ENCODE results near the gene RASGRF2. TPM values are rescaled to one million over a fixed set of nuclear protein-coding genes. Genes with fewer than 3 reads are reported as not detected.

The RASGRF2 gene
- polyA plus RNA-seq, 2 of the 4 experiments (the other 2 are of a cell fraction): 1.4 to 2.1 TPM

GRCh38 chr5:80926536-80926935 is 33.6 kb upstream of the RASGRF2 start:
- Histone ChIP-seq H3K27ac (no peak overlapping the region), H3K9me3 (no peaks in the 10 kb centered on the region), H3K4me1 (no peaks in the 10 kb centered on the region), H3K4me3 (no peak overlapping the region), H3K4me2 (no peak overlapping the region)
- no peak for ATAC-seq
- DNase-seq (ENCODE audit: low read depth in 1 of 2, low spot score in 1 of 2): no peak
- no peak for TF ChIP-seq FOSB (CRISPR knock-in tag; IDR thresholded peaks at IDR 0.05)
- TF ChIP-seq EP300 (IDR thresholded peaks at IDR 0.05): no peak
- no peak for TF ChIP-seq POLR2A (IDR thresholded peaks at IDR 0.05; ENCODE audit: low read length)
- TF ChIP-seq TFCP2L1 (CRISPR knock-in tag; IDR thresholded peaks at IDR 0.05): no peak
- no peak for TF ChIP-seq FOXS1 (CRISPR knock-in tag; IDR thresholded peaks at IDR 0.05)
- TF ChIP-seq FOSL2 (IDR thresholded peaks at IDR 0.05): no peak
- TF ChIP-seq FOSL2 (CRISPR knock-in tag; IDR thresholded peaks at IDR 0.05): no peak
- TF ChIP-seq USF2 (IDR thresholded peaks at IDR 0.05): no peak
- TF ChIP-seq HES2 (IDR thresholded peaks at IDR 0.05): no peak
- no peak for TF ChIP-seq RFX5 (IDR thresholded peaks at IDR 0.05)
- TF ChIP-seq, protein P1, sequence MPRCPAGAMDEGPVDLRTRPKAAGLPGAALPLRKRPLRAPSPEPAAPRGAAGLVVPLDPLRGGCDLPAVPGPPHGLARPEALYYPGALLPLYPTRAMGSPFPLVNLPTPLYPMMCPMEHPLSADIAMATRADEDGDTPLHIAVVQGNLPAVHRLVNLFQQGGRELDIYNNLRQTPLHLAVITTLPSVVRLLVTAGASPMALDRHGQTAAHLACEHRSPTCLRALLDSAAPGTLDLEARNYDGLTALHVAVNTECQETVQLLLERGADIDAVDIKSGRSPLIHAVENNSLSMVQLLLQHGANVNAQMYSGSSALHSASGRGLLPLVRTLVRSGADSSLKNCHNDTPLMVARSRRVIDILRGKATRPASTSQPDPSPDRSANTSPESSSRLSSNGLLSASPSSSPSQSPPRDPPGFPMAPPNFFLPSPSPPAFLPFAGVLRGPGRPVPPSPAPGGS (IDR thresholded peaks at IDR 0.05): no peak
- no peak for TF ChIP-seq NR3C1 (IDR thresholded peaks at IDR 0.05)
- TF ChIP-seq NFE2L2 (conservative IDR thresholded peaks at IDR 0.05; ENCODE audit: low read length): no peak
- no peak for TF ChIP-seq EHMT2 (IDR thresholded peaks at IDR 0.05; ENCODE audit: low read depth)
- no peak for TF ChIP-seq HOXA7 (CRISPR knock-in tag; IDR thresholded peaks at IDR 0.05)
- no peak for TF ChIP-seq HDAC2 (IDR thresholded peaks at IDR 0.05)
- TF ChIP-seq HOXB13 (CRISPR knock-in tag; IDR thresholded peaks at IDR 0.05; ENCODE audit: low read depth): no peak
- TF ChIP-seq CEBPB (IDR thresholded peaks at IDR 0.05): no peak
- no peak for TF ChIP-seq MAZ (IDR thresholded peaks at IDR 0.05; ENCODE audit: borderline replicate concordance, low read depth, low read length)
- no peak for FAIRE-seq
- CTCF ChIA-PET: interaction anchor here (0.6 to 1.6 kb wide), 2 partner anchors 181 to 499 kb away, joined by 3 to 4 read pairs; no protein-coding TSS in a partner anchor
- 7% methylated on average over 1 of the region's 1 CpG for WGBS (ENCODE audit: missing lambda C conversion rate)
- POLR2A ChIA-PET: no interaction called here

DNA sequence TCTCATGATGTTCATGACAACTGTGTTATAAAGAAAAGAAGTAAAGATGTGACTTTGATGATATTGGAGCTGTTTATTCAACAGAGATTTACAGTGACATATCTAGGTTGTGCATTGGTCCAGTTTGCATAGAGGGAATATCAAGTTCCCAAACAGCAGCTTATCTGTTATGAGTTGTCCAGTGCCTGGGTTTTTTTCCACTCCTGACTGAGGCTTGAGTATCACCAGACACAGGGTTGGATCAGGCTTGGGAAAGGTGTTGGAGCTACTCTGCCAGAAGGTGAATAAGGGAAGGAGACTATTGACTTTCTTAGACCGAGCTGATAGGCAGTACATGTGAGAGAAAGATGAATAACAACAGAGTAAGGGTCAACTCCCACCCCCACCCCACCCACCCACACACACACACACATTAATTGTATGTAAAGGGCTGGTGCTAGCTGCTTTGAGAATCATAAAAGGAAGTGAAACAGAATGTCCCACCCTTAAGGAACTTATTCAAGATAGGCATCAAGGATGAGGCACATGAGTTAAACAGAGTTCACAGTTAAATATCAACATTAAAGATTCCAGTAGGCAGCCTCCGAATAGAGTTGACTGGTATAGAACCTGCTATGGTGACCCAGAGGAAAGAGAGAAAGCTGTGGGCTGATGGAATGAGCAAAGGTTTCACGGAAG is 33.0 kb upstream of the RASGRF2 start:
- ATAC-seq (no peak), FAIRE-seq (no peak), DNase-seq (ENCODE audit: low read depth in 1 of 2, low spot score in 1 of 2) (no peak)
- no peak overlapping the region for H3K4me3 ChIP-seq
- no peaks in the 10 kb centered on the region for H3K9me3 ChIP-seq
- no peak for TF ChIP-seq RARB (CRISPR knock-in tag; IDR thresholded peaks at IDR 0.05)
- TF ChIP-seq EHMT2 (IDR thresholded peaks at IDR 0.05; ENCODE audit: low read depth): no peak
- TF ChIP-seq POLR2A (IDR thresholded peaks at IDR 0.05; ENCODE audit: low read length): no peak
- TF ChIP-seq, protein P2, sequence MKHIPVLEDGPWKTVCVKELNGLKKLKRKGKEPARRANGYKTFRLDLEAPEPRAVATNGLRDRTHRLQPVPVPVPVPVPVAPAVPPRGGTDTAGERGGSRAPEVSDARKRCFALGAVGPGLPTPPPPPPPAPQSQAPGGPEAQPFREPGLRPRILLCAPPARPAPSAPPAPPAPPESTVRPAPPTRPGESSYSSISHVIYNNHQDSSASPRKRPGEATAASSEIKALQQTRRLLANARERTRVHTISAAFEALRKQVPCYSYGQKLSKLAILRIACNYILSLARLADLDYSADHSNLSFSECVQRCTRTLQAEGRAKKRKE (CRISPR knock-in tag; IDR thresholded peaks at IDR 0.05; ENCODE audit: low read depth): no peak
- no peak for TF ChIP-seq HOXB5 (CRISPR knock-in tag; IDR thresholded peaks at IDR 0.05)
- no peak for TF ChIP-seq SREBF2 (IDR thresholded peaks at IDR 0.05)
- no peak for TF ChIP-seq ZNF302 (CRISPR knock-in tag; IDR thresholded peaks at IDR 0.05)
- no peak for TF ChIP-seq BHLHE40 (IDR thresholded peaks at IDR 0.05; ENCODE audit: low read depth, low read length)
- no peak for TF ChIP-seq SMC3 (IDR thresholded peaks at IDR 0.05)
- no peak for TF ChIP-seq JUNB (IDR thresholded peaks at IDR 0.05)
- TF ChIP-seq EP300 (IDR thresholded peaks at IDR 0.05): no peak
- TF ChIP-seq HOXA7 (CRISPR knock-in tag; IDR thresholded peaks at IDR 0.05): no peak
- TF ChIP-seq TFCP2L1 (CRISPR knock-in tag; IDR thresholded peaks at IDR 0.05): no peak
- no peak for TF ChIP-seq CHD2 (IDR thresholded peaks at IDR 0.05; ENCODE audit: low read length, partially characterized antibody)
- no peak for TF ChIP-seq ZC3H11A (IDR thresholded peaks at IDR 0.05)
- TF ChIP-seq RNF2 (IDR thresholded peaks at IDR 0.05; ENCODE audit: borderline replicate concordance, low read depth): no peak
- no peak for TF ChIP-seq ZFP36 (IDR thresholded peaks at IDR 0.05; ENCODE audit: borderline replicate concordance, partially characterized antibody)
- TF ChIP-seq KDM1A (IDR thresholded peaks at IDR 0.05; ENCODE audit: low read depth): no peak
- TF ChIP-seq NPAS2 (CRISPR knock-in tag; IDR thresholded peaks at IDR 0.05; ENCODE audit: borderline replicate concordance): no peak
- ChIA-PET CTCF (interaction anchor here (0.6 to 1.6 kb wide), 3 partner anchors 28 to 499 kb away, joined by 3 to 4 read pairs (median 3); no protein-coding TSS in a partner anchor), POLR2A (no interaction called here)
- 52% methylated on average over 3 of the region's 3 CpGs for WGBS (ENCODE audit: missing lambda C conversion rate)
- H3K4me1 ChIP-seq: no peaks in the 10 kb centered on the region
- no peak overlapping the region for H3K4me2 ChIP-seq
- no peak overlapping the region for H3K27ac ChIP-seq

All from A549 (cell line).